ENCODE measurements around the gene YRDC. TPM values are rescaled to one million over a fixed set of nuclear protein-coding genes. Genes with fewer than 3 reads are reported as not detected.
A peak's percentile ranks its signal among the peaks of the same experiment; 100 is the strongest.

The YRDC gene
- total RNA-seq, 1 donor from 2014 or later: 6.3 TPM

GRCh38 chr1:37824001-37824400 lies 16.0 kb upstream of the YRDC start:
- no peak for DNase-seq (ENCODE audit: low spot score)
- intact Hi-C loops (cut with DNase I): no loop called here

GRCh38 chr1:37822906-37823815 lies 15.2 kb upstream of the YRDC start:
- intact Hi-C loops (cut with DNase I): no loop called here
- DNase-seq (ENCODE audit: low spot score): no peak

- no peak for DNase-seq (ENCODE audit: low spot score)
- intact Hi-C loops (cut with DNase I): no loop called here
Observed at GRCh38 chr1:37821481-37821880, 13.5 kb upstream of the YRDC start.

GRCh38 chr1:37817481-37817880 lies 9.5 kb upstream of the YRDC start:
- DNase-seq (ENCODE audit: low spot score): no peak
- intact Hi-C loops (cut with DNase I): no loop called here

- DNase-seq (ENCODE audit: low spot score): no peak
- intact Hi-C loops (cut with DNase I): no loop called here
Observed at GRCh38 chr1:37814252-37814651, 6.2 kb upstream of the YRDC start.

- no peak for DNase-seq (ENCODE audit: low spot score)
- intact Hi-C loops (cut with DNase I): no loop called here
Observed at GRCh38 chr1:37813529-37814145, 5.6 kb upstream of the YRDC start.

- peak; percentile 79 for DNase-seq (ENCODE audit: low spot score)
- intact Hi-C loops (cut with DNase I): no loop called here
Observed at GRCh38 chr1:37811027-37811655, 3.1 kb upstream of the YRDC start.

GRCh38 chr1:37809942-37810341 lies 1.9 kb upstream of the YRDC start:
- intact Hi-C loops (cut with DNase I): loop anchor here (5.0 to 10.0 kb wide), 5 partner anchors 47 to 215 kb away; partner anchors contain the start of genes CDCA8, GNL2, INPP5B and MTF1
- DNase-seq (ENCODE audit: low spot score): no peak

GRCh38 chr1:37808369-37809319 lies 636 bp upstream of the YRDC start:
- DNase-seq (ENCODE audit: low spot score): peak; percentile 83
- intact Hi-C loops (cut with DNase I): loop anchor here (5.0 to 10.0 kb wide), 5 partner anchors 49 to 214 kb away; partner anchors contain the start of genes CDCA8, GNL2, INPP5B and MTF1

GRCh38 chr1:37807220-37807554 lies 821 bp downstream of the YRDC start:
- DNase-seq (ENCODE audit: low spot score): no peak
- intact Hi-C loops (cut with DNase I): loop anchor here (5.0 to 10.0 kb wide), 5 partner anchors 50 to 212 kb away; partner anchors contain the start of genes CDCA8, GNL2, INPP5B and MTF1

- DNase-seq (ENCODE audit: low spot score): no peak
- intact Hi-C loops (cut with DNase I): loop anchor here (10.0 kb wide), 2 partner anchors 172 to 208 kb away; partner anchors contain the start of gene GNL2
Observed at GRCh38 chr1:37802439-37802838, 5.6 kb downstream of the YRDC start.

GRCh38 chr1:37797750-37798345 lies 10.2 kb downstream of the YRDC start:
- intact Hi-C loops (cut with DNase I): no loop called here
- no peak for DNase-seq (ENCODE audit: low spot score)

- peak; percentile 77 for DNase-seq (ENCODE audit: low spot score)
- intact Hi-C loops (cut with DNase I): no loop called here
Observed at GRCh38 chr1:37795340-37796125, 12.5 kb downstream of the YRDC start.

GRCh38 chr1:37794372-37795339 lies 13.4 kb downstream of the YRDC start:
- intact Hi-C loops (cut with DNase I): no loop called here
- DNase-seq (ENCODE audit: low spot score): no peak

- intact Hi-C loops (cut with DNase I): no loop called here
- no peak for DNase-seq (ENCODE audit: low spot score)
Observed at GRCh38 chr1:37793773-37794371, 14.1 kb downstream of the YRDC start, which contains the start of gene MANEAL. Gene MANEAL (plus strand): TSS chr1:37793847. CDS start chr1:37794183, 336 bp downstream.

- intact Hi-C loops (cut with DNase I): no loop called here
- DNase-seq (ENCODE audit: low spot score): no peak
Observed at GRCh38 chr1:37792943-37793686, 14.9 kb downstream of the YRDC start.
